GM21717 (cell line): Measurements from ENCODE around the gene HPSE2.
"Not testable (repeated sequence)": the region's sequence is repeated elsewhere in the genome, so short reads cannot be mapped to it uniquely, and the experiment has no call there.

Experiments used
- ATAC-seq: cut with Tn5 transposase; IDR thresholded peaks from one replicate; pipeline ENCODE4 v1.9.1; 2021; ENCODE audit warnings: mild to moderate bottlenecking, moderate library complexity; ENCODE audit not compliant: unreplicated experiment

HPSE2 gene

DNA sequence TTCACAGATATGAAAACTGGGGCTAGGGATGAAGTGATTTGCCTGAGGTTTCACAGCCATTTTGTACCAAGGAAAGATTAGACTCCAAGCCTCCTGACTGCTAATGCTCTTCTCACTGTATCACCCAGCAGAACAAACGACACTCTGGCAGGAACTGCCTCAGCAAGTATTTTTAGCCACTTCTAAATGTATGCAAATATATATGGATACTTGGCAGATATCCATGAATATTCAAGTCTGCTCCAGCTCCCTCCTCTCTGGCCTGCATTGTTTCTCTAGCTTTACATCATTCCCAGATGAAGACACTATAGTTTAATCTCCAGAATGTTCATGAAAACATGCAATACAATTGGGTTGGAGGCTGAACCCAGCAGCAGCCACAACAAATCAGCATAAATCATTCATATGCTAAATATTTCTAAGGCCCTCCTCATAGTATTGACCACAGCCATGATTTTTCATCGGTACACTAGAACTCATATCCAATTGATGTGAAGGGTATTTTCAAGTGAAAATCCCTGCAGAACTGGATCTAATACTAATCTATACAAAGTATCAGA is 65.5 kb downstream of the HPSE2 start:
- ATAC-seq: no peak

DNA sequence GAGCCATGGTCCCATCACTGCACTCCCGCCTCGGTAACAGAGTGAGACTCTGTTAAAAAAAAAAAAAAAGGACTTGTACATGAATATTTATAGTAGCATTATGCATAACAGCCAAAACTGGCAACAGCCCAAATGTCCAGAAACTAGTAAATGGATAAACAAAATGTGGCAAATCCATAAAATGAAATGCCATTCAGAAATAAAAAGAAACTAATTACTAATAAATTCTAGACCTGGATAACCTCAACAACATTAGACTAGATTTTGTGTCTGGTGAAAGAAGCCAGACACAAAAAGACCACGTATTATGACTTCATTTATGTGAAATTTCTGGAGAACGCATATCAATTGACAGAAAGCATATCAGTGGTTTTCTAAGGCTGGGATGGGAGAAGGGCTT is 74.5 kb downstream of the HPSE2 start:
- ATAC-seq: no peak

DNA sequence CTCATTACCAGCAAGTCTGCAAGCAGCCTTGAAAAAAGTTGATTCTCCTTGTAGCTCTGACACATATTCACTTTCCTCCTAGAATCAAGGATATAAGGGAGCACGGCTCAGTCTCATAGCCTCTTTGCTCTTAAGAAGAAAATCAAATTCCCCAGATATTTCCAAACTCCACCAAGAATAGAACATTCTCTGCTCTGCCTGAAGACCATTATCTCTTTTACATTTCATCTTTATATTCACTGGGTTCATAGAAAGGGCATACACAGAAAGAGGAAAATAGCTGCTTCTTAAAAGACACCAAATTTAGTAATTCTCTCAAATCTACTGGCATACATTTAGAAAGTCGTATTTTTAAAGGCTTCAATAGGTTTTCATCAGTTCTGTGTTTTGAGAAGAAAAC is 92.0 kb downstream of the HPSE2 start:
- ATAC-seq: no peak

DNA sequence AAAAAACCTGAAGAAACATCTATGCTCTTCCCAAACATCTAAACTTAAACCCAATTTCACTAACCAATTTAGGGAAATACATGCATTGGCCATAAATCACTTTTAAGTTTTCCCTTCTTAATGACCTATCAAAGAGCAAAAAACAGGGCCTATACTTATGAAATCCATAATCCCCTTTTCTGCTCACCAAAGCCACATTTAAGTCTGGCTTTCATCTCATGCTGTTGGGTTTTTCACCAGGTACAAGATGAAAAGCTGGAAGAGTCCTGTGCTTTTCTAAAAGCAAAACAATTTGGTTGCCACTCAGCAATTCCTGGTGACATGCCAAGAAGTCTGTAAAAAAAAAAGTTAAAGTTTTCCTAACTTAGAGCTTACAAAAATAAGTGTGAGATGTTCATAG is 92.6 kb downstream of the HPSE2 start:
- ATAC-seq: no peak

DNA sequence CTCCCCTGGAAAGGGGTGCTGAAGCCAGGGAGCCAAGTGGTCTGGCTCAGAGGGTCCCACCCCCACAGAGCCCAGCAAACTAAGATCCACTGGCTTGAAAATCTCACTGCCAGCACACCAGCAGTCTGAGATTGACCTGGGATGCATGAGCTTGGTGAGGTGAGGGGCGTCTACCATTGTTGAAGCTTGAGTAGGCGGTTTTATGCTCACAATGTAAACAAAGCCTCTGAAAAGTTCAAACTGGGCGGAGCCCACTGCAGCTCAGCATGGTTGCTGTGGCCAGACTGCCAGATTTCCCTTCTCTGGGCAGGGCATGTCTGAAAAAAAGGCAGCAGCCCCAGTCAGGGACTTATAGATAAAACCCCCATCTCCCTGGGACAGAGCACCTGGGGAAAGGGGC is 102.8 kb downstream of the HPSE2 start:
- not testable (repeated sequence) for ATAC-seq

DNA sequence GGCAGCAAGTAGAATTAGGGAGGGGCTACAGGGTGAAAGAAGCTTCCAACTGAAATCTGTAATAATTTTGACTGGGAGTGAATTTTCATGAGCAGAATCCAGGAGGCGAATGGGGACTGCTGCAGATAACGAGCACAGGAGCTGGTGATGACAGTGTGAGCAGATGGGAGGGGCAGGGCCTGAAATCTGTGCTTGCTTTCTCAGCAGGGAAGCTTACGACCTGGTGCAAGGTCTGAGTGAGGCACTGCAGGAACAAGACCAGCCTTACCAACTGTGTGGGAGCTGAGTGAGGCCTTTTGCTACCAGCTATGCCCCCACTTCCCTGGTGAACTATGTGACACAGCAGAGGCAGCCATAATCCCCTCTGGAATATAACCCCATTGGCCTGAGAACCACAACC is 109.8 kb downstream of the HPSE2 start:
- ATAC-seq: no peak

DNA sequence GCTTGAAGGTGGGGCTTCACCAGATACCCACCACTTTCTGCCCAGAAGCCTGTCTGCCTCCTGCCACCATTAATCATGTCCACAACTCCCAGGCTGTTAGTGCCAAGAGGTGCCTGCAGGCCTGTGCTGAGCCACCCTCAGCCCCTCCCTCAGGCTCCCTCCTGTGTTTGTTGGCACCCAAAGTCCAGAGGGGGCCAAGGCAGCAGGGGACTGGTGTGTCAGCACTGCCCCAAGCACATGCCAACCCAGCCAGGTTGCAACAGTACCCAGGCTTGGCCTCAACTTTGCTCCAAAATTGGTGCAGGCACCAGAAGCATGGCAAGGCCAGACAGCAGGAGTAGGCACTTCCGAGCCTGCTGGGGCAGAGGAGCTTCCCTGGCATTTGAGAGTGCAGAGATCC is 111.3 kb downstream of the HPSE2 start:
- ATAC-seq: no peak

DNA sequence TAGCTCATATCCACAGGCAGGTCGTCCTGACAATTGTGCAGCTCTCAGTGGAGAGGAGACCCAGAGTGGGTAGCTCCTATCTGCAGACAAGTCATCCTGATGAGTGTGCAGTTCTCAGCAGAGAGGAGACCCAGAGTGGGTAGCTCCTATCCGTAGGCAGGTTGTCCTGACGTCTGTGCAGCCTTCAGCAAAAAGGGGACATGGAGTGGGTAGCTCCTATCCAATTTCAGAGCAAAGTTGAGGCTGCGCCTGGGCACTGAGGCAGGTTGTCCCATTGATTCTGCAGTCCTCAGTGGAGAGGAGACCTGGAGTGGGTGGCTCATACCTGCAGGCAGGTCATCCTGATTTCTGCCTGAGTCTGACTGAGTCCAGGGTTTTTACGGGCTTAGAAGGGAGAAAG is 111.8 kb downstream of the HPSE2 start:
- no peak for ATAC-seq

DNA sequence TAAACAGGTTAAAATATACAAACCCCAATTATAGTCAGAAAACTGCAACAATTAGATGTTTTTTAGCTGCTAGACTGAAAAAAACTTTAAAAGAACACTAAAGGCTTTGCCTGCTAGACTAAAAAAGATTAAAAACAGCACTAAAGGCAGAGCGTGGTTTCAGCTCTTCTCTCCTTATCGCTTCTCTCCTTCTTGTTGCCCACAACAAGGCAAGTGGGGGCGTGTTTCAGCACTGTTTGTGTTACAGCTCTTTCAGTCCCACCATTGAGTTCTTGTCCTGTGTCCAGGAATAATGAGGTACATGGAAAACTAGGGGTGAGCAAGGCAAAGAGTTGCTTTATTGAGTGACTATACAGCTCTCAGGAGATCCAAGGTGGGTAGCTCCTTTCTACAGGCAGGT is 112.3 kb downstream of the HPSE2 start:
- no peak for ATAC-seq

DNA sequence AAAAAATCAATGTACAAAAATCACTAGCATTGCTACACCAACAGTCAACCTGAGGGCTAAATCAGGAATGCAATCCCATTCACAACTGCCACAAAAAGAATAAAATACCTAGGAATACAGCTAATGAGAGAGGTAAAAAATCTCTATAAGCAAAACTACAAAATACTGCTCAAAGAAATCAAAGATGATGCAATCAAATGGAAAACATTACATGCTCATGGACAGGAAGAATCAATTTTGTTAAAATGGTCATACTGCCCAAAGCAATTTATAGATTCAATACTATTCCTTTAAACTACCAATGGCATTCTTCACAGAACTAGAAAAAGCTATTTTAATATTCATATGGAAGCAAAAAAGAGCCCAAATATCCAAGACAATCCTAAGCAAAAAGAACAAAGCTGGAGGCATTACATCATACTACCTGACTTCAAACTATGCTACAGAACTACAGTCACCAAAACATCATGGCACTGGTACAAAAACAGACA is 116.3 kb downstream of the HPSE2 start:
- ATAC-seq: no peak

DNA sequence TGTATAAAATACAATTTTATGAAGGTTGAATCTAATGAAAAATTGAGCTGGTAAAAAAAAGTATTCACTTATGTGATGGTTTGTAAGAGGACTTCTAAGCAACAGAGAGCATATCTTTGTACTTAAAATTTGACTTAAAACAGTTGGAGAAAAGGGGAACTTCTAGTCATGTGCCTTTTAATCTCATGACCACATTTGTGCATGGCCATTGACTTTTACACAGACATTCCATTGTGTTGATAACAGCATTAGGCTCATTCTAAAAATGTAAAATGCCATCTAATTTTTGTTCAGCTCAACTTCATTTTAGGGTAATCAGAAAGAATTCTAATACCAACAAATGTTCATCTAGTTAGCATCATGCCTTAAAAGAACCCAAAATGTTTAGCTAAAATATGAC is 119.9 kb downstream of the HPSE2 start:
- ATAC-seq: no peak

DNA sequence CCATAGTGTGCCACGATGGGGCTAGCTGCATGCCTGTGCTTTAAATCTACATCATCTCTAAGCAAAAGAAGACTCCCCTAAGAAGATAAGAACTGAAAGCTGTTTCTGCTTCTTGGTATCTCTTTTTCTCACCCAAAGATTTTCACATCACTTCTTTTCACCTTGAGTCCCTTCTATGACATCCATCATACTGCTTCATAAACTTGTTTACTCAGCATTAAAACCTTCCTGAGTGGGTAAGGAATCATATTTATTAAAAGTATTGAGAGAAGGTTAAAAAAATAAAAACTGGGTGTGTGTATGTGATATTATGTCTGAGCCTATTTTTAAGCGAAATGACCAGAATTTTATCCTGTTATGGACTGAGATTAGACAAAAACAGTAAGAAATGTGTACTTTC is 150.3 kb downstream of the HPSE2 start:
- no peak for ATAC-seq

DNA sequence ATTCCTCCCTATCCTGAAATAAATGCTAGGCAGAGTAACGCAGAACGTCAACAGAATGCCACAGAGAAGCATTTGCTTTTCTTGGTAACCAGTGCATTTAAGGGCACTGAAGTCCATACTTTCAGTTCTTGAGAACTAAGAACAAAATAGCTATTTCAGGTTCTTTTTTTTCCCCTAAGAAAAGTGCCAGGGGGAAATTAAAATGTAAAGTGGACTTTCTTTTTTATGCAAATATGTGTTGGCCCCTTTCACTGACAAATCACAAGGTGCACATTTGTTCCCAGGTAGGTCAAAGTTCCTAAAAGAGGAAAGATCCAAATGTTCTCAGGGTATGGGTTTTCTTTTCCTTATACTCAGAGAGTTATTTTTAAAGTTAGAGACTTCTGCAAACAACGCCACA is 151.5 kb downstream of the HPSE2 start:
- no peak for ATAC-seq

DNA sequence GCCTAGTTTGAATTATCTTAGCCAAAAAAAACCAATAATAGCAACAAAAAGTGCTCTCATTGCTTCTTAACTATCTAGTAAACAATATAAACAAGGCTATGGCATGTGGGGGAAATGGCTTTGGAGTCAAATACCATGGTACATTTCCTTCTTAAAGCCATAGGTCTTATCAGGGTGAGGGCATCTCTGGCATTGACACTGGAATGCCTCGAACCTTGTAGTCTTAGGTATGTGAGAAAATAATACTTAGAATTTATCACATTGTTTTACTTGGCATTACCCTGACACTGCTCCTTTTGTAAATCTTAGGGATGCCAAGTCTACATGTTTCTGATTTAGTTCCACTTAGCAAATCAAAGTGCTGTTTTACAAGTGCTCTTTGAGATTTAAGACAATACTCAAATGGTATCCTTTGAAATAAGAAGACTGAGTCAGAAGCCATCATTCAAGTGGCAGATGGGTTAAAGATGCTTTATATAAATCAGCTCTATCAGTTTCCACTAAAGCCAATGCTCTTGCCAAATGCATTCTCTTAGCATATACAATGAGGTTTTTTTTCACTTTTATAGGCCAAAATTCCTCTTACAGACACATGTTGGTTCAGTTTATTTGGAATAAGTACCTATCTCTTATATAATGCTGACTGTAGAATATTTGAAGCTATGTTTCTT is 155.2 kb downstream of the HPSE2 start:
- no peak for ATAC-seq

DNA sequence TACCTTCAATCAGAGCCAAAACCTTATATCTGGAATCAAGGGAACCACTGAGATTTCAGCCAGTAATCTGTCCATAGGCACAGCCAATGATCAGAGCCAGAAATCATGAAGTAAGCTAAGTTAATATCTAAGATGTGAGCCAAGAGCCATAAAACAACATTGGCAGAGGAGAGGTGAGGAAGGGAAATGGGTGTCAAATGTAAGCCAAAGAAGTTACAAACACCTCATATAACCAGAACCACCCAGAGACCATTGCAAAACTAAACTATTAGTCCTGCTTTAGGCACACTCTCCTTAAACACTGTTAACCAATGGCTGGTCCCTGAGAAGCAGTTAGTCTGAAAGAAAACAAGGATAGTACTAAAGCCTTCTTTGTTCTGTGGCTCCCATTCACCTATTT is 173.1 kb downstream of the HPSE2 start:
- no peak for ATAC-seq

DNA sequence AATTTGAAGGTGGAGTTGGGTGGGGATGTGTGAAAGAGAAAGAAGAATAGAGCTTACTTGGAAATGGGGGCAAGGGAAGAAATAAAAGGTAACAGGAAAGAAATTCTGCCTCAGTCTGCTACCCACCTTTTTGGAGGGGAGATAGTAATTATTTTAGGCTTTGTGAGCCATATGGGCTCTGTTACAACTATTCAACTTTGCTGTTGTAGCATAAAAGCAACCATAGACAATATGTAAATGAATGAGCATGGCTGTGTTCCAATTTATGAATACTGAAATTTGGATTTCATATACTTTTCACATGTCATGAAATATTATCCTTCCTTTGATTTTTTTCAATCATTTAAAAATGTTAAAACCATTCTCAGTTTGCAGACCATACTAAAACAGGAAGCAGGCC is 176.9 kb downstream of the HPSE2 start:
- no peak for ATAC-seq

DNA sequence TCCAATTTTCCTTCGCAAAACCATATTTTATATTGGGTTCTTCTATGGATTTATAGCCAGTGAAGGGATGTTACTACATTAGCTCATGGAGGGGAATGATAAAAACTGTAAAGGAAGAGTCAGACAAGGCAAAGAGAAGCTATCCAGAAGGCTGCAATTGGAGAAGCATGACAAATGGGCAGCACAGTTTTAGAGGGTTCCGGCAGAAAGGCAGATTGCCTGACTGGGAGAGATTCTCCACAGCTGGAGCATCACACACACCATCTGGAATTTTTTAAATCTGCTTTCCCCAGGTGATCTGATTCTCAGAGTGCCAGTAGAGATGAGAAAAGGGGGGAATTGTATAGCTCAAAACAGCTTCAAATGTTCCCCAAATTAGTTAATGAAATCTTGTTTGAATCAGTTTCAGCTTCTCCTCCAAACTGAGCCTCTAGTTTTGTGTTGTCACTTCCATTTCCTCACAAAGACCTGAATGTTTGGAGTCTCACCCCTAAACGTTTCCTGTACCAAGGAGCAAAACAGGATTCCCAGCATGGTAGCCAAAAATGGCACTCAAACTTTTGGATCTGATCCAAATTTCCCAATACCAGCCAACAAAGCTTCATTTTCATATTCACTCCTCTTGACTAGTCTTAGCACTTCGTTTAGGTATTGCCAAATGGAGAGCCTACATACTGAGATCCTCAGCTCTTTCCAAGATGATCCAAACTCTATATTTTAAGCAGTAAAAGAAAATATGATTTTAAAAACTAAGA is 177.5 kb downstream of the HPSE2 start:
- ATAC-seq: no peak

DNA sequence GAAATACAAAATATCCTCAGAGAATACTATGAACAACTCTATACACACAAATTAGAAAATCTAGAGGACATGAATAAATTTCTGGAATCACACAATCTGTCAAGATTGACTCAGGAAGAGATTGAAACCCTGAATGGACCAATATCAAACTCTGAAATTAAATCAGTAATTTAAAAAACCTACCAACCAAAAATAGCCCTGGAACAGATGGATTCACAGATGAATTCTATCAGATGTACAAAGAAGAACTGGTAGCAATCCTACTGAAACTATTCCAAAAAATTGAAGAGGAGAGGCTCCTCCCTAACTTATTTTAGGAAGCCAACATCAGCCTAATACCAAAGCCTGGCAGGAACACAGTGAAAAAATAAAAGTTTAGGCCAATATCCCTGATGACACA is 190.0 kb downstream of the HPSE2 start:
- no peak for ATAC-seq

DNA sequence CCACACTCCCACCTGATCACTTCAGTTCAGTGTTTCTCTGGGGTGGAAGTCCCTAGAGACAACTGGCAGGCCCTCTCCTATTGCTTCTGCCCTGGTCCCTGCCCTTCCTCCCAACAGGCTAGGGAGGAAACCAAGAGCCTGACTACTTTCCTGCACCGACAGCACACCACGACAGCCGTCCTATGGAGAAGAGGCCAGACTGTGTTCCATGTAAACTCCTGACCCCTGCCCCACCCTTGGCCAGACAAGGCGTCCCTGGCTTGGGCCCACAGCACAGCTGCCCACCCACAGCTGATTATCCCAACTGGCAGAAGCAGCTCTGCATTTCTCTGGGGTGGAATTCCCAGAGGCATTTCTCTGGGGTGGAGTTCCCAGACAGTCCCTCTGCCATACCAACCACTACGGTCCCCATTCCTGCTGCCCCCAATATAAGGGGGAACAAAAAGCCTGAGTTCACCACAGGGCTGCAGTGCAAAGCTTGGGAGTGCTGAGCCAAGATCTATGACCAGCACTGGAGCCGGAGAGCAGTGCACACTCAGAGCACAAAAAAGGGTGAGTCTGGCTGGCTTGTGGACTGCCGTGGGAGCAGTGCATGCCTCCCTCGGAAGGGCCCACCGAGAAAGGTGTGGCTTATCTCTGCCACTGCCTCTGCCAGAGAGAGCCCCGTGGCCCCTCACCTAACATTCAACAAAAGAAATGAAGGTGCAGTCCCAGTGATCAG is 193.4 kb downstream of the HPSE2 start:
- ATAC-seq: no peak

DNA sequence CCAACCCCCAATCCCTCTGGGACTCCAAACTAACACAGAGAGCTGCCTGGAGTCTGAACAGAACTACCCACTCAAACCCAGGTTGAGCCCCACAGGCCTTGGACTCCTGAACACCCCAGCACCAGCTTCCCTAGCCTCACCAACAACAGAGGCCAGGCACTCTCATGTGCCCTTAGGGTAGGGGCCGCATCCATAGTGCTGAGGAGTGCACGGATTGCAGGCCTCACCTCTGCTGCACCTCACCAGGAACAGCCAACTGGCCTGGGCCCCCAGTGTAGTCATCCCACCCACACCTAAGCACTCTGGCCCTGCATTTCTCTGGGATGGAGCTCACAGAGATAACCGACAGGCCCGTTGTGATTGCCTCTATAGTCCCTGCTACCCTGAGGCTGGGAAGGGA is 194.2 kb downstream of the HPSE2 start:
- no peak for ATAC-seq

DNA sequence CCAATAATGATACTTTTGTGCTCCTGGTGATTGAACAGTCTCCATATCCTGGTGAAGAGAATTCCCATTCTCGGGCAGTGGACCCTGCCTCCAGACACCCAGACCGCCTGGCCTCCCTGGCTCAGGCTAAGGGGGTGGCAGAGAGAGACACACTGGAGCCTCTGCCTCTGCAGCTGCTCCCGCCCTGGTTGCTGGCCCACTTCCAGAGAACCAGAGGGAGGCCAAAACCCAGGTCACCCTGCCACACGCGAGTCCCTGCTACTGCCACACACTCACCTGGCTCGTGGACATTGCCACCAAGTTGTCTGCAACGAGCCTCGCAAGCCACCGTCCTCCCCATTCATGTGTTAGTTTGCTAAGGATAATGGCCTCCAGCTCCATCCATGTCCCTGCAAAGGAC is 221.8 kb downstream of the HPSE2 start:
- ATAC-seq: no peak

DNA sequence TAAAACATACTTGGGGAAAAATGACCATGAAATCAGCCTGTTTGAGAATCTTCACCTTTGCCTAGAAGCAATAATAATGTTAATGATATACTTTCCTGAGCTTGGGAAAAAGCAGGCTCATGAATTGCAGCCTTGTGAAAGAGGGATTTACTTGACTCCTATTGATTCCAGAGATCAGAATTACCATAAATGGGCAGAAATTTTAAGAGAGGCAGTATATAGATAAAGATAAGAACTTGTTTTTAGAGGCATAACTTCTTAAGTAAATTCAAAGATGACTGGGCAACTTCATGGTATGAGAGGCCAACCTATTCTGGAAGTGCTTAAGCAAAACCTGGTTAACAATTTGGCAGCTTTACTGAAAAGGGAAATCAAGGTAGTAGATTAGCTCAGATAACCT is 225.4 kb downstream of the HPSE2 start:
- no peak for ATAC-seq
